ENCODE measurements around the gene KLF12.

Gene KLF12

GRCh38 chr13:74107598-74107997 lies 26.6 kb downstream of the KLF12 start:
- no peak overlapping the region for H3K4me3 ChIP-seq (ENCODE audit: control insufficient read depth, low read depth, low read length)
- DNase-seq (ENCODE audit: low read depth), result no peak
- no peak for TF ChIP-seq CTCF (IDR thresholded peaks at IDR 0.05; ENCODE audit: control insufficient read depth, insufficient read depth, low read depth, low read length, missing control alignments)

GRCh38 chr13:74105871-74106270 lies 28.3 kb downstream of the KLF12 start:
- no peak for TF ChIP-seq CTCF (IDR thresholded peaks at IDR 0.05; ENCODE audit: control insufficient read depth, insufficient read depth, low read depth, low read length, missing control alignments)
- DNase-seq (ENCODE audit: low read depth), result no peak
- no peak overlapping the region for H3K4me3 ChIP-seq (ENCODE audit: control insufficient read depth, low read depth, low read length)

GRCh38 chr13:74104661-74105275 lies 29.4 kb downstream of the KLF12 start:
- DNase-seq (ENCODE audit: low read depth), result no peak
- H3K4me3 ChIP-seq (ENCODE audit: control insufficient read depth, low read depth, low read length), result no peak overlapping the region
- no peak for TF ChIP-seq CTCF (IDR thresholded peaks at IDR 0.05; ENCODE audit: control insufficient read depth, insufficient read depth, low read depth, low read length, missing control alignments)

- DNase-seq (ENCODE audit: low read depth), result no peak
- TF ChIP-seq CTCF (IDR thresholded peaks at IDR 0.05; ENCODE audit: control insufficient read depth, insufficient read depth, low read depth, low read length, missing control alignments), result no peak
- no peak overlapping the region for H3K4me3 ChIP-seq (ENCODE audit: control insufficient read depth, low read depth, low read length)
These were observed 30.1 kb downstream of the KLF12 start for GRCh38 chr13:74103970-74104555.

GRCh38 chr13:74103196-74103595 lies 31.0 kb downstream of the KLF12 start:
- H3K4me3 ChIP-seq (ENCODE audit: control insufficient read depth, low read depth, low read length), result no peak overlapping the region
- TF ChIP-seq CTCF (IDR thresholded peaks at IDR 0.05; ENCODE audit: control insufficient read depth, insufficient read depth, low read depth, low read length, missing control alignments), result no peak
- DNase-seq (ENCODE audit: low read depth), result no peak

GRCh38 chr13:74102691-74103090 lies 31.5 kb downstream of the KLF12 start:
- no peak for TF ChIP-seq CTCF (IDR thresholded peaks at IDR 0.05; ENCODE audit: control insufficient read depth, insufficient read depth, low read depth, low read length, missing control alignments)

More at GRCh38 chr13:74102691-74103090, 31.5 kb downstream of the KLF12 start:
- no peak overlapping the region for H3K4me3 ChIP-seq (ENCODE audit: control insufficient read depth, low read depth, low read length)
- DNase-seq (ENCODE audit: low read depth), result no peak
